Nucleus accumbens (tissue), 56 donors: ENCODE results near the gene SENP7.
"Not testable (repeated sequence)": the region's sequence is repeated elsewhere in the genome, so short reads cannot be mapped to it uniquely, and the experiment has no call there.

Experiments
- DNase-seq, 56 donors: peaks; one replicate each; lab custom pipeline; 2025; lab: John Stamatoyannopoulos, UW

SENP7 gene

DNA sequence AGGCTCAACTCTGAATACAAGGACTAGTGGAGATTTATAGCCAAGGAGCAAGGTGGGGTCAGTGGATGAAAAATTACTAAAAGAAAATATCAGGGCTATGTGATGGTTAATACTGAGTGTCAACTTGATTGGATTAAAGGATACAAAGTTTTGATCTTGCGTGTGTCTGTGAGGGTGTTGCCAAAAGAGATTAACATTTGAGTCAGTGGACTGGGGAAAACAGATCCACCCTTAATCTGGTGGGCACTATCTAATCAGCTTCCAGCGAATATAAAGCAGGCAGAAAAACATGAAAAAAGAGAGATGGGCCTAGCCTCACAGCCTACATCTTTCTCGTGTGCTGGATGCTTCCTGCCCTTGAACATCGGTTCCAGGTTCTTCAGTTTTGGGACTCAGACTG lies 14.4 kb upstream of the SENP7 start:
- DNase-seq, result no peak

DNA sequence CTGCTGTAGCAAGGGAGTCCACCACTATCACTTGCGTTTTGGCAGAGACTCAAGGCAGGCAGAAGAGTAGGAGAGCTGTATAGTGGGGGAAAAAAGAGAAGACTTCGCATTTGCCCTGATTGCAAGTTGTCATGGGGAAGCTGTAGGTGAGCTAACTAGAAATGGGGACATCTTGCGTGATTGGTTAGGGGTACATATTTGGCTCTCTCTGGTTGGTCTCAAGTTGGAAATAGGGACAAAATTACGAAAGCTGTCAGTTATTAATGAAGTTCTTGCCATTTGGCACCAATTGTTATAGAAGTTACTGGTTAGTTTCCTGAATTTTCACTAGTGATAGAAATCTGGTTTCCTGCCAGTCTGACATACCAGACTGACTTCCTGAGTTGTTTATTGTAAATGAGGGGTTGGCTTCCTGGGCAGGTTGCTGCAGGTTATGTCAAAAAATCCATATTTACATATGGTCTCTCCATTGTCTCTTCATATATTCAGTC lies 8.2 kb upstream of the SENP7 start:
- DNase-seq, result no peak

DNA sequence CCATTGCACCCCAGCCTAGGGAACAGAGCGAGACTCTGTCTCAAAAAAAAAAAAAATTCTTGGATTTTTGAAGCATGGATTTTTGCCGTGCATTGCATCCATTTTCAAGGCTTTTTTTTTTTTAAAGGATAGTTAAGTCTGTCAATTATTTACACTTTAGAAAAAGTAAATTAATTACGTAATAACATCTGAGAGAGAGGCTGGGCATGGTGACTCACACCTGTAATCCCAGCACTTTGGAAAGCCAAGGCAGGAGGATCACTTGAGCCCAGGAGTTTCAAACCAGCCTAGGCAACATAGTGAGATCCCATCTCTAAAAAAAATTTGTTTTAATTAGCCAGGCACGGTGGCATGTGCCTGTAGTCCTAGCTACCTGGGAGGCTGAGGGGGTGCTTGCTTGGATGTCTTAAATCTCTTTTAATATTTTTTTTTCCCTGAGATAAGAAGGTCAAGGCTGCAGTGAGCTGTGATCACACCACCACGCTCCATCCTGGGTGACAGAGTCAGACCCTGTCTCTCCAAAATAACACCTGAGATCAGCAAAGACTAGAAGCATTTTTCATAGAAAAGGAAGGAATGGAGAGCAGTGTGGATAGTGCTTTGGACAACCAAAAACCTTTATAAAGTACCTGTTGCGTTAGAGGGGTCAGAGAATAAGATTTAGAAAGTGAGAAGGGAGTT lies 6.8 kb upstream of the SENP7 start:
- DNase-seq, result no peak

DNA sequence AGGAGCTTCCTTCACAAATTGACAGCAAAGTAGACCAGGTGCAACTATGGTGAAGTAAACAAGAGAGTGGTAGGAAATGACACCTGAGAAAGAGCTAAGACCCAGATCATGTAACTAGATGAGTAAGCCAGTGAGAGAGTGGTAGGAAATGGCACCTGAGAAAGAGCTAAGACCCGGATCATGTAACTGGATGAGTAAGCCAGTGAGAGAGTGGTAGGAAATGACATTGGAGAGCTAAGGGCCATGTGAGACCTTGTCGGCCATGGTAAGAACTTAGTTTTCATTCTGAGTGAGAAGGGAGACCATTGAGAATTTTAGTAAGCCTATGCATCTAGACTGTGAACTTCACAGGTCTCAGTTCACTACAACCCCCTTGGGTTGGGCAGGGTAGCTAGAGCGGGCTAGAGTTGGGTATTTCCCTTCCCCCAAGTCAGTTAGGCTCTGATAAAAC lies 5.4 kb upstream of the SENP7 start:
- no peak for DNase-seq

DNA sequence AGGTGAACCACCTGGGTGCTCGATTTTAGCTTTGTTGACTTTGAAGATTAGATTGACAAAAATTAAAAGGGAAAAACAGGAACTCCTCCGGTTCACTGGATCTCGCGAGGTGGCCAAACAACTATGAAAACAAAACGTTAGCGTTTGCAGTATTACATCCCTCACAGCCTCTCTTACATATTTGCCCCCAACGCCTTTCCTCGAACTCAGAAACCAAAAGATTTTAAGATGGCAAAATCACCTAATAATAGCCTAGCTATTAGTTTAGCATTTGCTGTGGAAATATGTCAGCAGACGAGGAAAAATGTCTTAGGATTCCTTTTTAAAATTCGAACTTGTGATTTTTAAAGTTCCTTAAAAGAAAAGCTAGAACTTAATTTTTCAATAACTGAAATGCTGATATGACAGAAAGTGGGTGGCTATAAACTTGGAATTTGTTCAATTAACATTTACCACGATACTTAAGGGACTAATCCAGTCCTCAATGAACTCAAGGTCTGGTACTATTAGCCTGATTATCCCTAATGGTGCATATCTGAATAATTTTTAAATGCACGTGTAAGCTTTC lies 491 bp upstream of the SENP7 start:
- DNase-seq, result no peak

DNA sequence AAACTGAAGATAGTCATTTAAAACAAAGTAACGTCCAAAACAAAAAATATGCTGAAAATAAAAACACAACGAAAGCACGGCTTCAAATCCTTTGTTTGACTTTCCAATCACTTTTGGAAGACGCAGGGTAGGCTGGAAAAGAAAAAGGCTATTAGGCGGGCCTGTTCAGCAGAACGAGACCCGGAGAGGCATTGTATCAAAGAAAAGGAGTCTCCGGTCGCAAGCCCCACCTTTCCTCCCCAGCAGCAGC lies 691 bp downstream of the SENP7 start:
- peak in 1 of 56 donors; percentile 17 for DNase-seq

DNA sequence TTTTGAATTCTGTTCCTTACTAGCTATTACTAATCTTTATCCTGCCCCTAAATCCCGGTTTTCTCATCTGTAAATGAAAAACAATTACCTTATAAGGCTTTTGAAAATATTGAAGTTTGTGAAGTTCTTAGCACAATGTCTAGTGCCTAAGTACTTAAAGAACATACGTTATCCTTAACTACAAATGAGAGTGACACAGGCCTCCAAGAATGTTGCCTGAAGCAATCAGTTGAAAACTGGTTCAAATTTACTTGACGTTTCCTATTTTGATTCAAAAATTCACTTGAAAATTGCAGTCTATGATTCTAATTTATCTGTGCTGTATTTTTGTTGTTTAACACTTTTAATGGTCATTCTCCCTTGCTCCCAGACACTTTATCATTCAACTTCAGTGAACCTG lies 3.2 kb downstream of the SENP7 start:
- no peak for DNase-seq

DNA sequence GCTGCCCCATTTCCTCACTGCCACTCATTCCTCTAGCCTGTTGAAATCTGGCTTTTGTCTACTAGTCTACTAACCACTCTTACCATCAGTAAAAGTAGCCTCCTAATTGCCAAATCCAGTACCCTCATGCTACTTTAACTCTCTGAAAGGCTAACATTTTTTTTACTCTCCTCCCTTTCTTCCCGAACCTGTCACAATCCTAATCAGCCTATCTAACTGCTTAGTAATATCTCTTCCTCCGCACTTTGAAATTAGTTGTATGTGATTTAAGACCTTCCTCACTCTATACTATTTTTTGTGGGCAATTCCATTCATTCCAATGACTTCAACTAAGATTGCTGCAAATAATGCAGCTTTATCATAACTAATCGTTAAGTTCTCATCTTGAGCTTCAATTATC lies 3.7 kb downstream of the SENP7 start:
- no peak for DNase-seq

DNA sequence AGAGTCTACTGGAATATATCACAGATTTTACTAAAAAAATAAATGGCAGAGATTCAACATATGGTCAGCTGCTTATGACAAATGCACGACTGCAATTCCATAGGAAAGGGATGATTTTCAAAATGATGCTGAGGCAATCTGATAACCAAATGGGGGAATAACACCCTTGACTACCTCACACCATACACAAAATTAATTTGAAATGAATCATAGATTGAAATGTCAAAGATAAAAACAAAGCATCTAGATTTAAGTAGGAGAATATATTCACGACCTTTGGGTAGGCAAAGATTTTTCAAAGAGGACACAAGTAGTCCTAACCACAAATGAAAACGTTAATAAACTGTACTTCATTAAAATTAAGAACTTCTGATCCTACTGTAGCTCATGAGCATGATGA lies 11.2 kb downstream of the SENP7 start:
- DNase-seq, result no peak

DNA sequence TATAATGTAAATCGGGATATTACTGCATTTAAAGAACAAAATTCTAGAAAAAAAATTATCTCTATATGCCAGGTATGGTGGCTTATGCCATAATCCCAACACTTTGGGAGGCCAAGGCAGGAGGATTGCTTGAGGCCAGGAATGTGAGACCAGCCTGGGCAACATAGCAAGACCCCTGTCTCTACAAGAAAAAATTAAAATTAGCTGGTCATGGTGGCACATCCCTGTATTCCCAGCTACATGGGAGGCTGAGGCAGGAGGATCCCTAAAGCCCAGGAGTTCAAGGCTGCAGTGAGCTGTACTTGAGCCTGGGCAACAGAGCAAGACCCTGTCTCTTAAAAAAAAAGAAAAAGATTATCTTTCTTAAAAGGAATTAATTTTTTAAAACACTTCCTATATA lies 12.8 kb downstream of the SENP7 start:
- DNase-seq, result no peak

DNA sequence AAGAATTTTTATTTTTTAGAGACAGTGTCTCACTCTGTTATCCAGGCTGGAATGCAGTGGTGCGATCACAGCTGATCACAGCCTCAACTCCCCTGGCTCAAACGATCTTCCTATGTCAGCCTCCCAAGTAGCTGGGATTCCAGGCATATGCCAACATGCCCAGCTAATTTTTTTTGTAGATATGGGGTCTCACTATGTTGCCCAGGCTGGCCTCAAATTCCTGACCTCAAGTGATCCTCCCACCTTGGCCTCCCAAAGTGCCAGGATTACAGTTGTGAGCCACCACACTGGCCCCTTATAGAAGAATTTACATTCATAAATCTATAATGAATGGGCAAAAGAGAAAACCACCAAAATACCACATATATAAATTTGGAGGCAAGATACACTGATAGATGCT lies 15.2 kb downstream of the SENP7 start:
- DNase-seq, result no peak

DNA sequence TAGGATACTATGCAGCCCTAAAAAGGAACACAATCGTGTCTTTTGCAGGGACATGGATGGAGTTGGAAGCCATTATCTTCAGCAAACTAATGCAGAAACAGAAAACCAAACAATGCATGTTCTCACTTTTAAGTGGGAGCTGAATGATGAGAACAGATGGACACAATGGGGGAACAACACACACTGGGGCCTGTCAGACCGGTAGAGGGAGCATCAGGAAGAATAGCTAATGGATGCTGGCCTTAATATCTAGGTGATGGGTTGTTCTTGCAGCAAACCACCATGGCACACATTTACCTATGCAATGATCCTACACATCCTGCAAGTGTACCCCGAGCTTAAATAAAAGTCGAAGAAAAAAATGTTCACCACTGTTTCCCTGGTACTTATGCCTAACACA lies 17.5 kb downstream of the SENP7 start:
- DNase-seq, result no peak

DNA sequence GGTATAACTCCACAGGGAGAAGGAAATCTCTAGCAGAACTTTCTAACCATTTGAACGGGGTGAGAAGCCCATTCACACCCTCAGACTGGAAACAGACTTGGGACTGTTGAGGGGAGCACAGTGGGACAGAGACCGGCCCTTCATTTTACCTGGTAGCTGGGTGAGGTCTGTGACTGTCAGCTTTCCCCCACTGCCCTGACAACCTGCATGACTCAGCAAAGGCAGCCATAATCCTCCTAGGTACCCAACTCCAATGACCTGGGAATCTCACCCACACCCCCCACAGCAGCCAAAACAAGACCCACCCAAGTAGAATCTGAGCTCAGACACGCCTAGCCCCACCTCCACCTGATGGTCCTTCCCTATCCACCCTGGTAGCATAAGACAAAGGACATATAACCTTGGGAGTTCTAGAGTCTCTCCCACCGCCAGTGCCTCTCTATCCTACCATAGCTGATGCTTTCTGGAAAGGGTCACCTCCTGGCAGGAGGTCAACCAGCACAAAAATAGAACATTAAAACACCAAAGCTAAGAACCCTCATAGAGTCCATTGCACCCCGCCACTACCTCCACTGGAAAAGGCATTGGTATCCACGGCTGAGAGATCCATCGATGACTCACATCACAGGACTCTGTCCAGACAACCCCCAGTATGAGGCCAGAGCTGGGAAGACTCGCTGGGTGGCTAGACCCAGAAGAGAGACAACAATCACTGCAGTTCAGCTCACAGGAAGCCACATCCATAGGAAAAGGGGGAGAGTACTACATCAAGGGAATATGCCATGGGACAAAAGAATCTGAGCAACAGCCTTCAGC lies 28.0 kb downstream of the SENP7 start:
- no peak for DNase-seq

DNA sequence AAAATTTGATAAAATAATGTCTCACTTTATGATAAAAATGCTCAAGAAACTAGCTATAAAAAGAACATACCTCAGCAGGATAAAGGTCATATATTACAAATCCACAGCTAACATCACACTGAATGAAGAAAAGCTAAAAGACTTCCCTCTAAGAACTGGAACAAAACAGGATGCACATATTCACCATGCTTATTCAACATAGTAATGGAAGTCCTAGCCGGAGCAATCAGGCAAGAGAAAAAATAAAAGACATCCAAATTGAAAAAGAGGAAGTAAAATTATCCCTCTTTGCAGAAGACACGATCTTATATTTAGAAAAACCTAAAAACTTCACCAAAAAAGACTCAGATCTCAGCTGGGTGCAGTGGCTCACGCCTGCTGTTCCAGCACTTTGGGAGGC lies 34.0 kb downstream of the SENP7 start:
- DNase-seq, result no peak

DNA sequence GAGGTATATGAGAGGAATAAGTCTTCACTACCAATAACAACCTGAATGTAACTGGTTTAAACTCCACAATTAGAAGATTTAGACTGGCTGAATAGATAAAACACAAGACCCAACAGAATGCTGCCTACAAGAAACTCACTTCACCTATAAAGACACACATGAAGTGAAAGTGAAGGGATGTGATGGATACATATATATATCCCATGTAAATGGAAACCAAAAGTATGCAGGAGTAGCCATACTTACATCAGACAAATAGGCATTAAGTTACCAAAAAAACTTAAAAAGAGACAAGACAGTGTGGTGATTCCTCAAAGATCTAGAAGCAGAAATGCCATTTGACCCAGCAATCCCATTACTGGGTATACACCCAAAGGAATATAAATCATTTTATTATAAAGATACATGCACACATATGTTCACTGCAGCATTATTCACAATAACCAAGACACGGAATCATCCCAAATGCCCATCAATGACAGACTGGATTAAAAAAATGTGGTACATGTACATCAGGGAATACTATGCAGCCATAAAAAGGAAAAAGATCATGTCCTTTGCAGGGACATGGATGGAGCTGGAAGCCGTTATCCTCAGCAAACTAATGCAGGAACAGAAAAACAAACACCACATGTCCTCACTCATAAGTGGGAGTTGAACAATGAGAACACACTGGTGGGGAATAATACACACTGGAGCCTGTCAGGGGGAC lies 38.0 kb downstream of the SENP7 start:
- DNase-seq, result not testable (repeated sequence)

DNA sequence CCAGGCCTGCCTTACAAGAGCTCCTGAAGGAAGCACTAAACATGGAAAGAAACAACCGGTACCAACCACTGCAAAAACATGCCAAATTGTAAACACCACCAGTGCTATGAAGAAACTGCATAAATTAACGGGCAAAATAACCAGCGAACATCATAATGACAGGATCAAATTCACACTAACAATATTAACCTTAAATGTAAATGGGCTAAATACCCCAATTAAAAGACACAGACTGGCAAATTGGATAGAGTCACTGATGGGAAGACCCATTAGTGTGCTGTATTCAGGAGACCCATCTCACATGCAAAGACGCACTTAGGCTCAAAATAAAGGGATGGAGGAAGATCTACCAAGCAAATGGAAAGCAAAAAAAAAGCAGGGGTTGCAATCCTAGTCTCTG lies 44.3 kb downstream of the SENP7 start:
- DNase-seq, result not testable (repeated sequence)

DNA sequence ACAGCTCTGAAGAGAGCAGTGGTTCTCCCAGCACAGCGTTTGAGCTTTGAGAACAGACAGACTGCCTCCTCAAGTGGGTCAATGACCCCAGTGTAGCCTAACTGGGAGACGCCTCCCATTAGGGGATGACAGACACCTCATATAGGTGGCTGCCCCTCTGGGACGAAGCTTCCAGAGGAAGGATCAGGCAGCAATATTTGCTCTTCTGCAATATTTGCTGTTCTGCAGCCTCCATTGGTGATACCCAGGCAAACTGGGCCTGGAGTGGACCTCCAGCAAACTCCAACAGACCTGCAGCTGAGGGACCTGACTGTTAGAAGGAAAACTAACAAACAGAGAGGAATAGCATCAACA lies 45.7 kb downstream of the SENP7 start:
- not testable (repeated sequence) for DNase-seq

DNA sequence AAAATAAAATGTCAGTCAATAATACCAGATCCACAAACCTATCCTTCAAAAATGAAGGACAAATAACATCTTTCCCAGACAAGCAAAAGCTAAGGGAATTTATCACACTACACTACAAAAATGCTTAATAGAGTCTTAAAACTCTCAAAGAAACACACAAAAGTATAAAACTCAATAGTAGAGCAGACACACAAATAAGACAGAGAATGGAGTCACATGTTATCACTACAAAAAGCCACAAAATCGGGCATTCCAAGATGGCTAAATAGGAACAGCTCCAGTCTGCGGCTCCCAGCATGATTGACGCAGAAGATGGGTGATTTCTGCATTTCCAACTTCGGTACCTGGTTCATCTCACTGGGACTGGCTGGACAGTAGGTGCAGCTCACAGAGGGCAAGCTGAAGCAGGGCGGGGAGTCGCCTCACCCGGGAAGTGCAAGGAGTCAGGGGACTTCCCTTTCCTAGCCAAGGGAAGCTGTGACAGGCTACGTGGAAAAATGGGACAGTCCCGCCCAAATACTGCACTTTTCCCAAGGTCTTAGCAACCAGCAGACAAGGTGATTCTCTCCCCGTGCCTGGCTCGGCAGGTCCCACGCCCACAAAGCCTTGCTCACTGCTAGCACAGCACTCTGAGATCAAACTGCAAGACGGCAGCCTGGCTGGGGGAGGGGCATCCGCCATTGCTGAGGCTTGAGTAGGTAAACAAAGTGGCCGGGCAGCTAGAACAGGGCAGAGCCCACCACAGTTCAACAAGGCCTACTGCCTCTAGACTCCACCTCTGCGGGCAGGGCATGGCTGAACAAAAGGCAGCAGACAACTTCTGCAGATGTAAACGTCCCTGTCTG lies 46.3 kb downstream of the SENP7 start:
- DNase-seq, result peak in 2 of 56 donors; percentile 5 to 7

DNA sequence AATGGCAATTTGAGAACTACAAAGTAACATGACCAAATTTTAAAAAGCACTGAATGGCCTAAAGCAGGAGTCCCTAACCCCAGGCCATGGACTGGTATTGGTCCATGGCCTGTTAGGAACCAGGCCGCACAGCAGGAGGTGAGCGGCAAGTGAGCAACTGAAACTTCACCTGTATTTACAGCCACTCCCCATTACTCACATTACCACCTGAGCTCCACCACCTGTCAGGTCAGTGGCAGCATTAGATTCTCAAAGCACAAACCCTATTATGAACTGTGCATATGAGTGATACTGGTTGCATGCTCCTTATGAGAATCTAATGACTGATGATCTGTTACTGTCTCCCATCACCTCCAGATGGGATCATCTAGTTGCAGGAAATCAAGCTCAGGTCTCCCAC lies 48.8 kb downstream of the SENP7 start:
- no peak for DNase-seq

DNA sequence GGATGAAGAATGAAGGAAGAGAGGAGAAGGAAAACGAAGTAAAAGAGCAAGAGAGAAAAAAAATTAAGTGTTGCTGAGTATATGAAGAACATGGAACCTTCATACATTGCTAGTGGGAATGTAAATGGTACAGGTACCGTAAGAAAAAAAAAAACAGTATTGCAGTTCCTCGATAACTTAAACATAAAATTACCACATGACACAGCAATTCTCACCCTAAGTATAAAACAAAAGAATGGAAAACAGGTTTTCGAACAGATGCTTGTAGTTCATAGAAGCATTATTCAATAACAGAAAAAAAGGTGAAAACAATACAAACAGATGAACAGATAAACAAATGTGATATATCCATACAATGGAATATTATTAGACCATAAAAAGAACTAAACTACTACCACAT lies 51.6 kb downstream of the SENP7 start:
- DNase-seq, result no peak

DNA sequence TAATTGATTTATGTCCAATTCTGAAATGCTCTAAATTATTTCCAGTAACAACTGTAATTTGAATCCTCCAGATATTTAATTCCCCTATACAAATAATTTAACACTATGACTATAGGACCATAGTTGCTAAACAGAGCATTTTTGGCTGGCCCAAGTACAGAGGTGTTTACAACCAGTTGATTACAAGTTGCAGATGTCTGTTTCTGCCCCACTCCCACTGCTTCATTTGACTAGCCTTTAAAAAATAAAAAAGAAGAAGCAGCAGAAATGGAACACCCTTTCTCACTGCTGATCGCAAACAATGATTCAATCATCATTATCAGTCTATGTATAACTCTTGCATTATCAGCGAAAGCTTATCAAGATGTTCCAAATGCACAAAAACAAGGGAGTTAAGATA lies 54.6 kb downstream of the SENP7 start:
- no peak for DNase-seq
